B cell (primary cell): ENCODE data around the gene ZSCAN23. TPM values are rescaled to one million over a fixed set of nuclear protein-coding genes. Genes with fewer than 3 reads are reported as not detected.
A peak's percentile ranks its signal among the peaks of the same experiment; 100 is the strongest.

ENCODE experiments used
- ATAC-seq: fragments of 200-7000 bp; cut with Tn5 transposase; one replicate; pipeline ENCODE4 v1.10.0; 2021; ENCODE audit warnings: low read depth, mild to moderate bottlenecking, moderate number of reproducible peaks, moderate library complexity
- CTCF ChIA-PET: fragments of 350-600 bp; sonication (Branson Sonifier 250); formaldehyde crosslinking; loops from one replicate; lab custom pipeline; 2021; ENCODE audit warnings: antibody characterized with exemption, inconsistent platforms; lab: Charles Lee
- POLR2A ChIA-PET: fragments of 350-600 bp; sonication (Branson Sonifier 250); formaldehyde crosslinking; loops from one replicate; lab custom pipeline; 2021; ENCODE audit warnings: antibody characterized with exemption; lab: Charles Lee
- DNase-seq: peaks from one replicate; pipeline ENCODE4 v3.0.0; 2013
- H2AFZ ChIP-seq: 2 replicates; pipeline ENCODE4 v1.6.1; 2012; ENCODE audit warnings: mild to moderate bottlenecking, low read depth, low read length; ENCODE audit not compliant: insufficient read depth, poor library complexity, severe bottlenecking
- H3K27ac ChIP-seq, 2 donors: 1 replicate in 1 of 2; 2 replicates in 1 of 2; pipeline ENCODE4 v1.5.1; 2012 to 2013; ENCODE audit warnings: low read length in 2 of 2, mild to moderate bottlenecking in 2 of 2, moderate library complexity in 1 of 2
- H3K27me3 ChIP-seq, 4 experiments: fragments of 200-600 bp in 1 of 4; sonication (generic) in 1 of 4; replicated peaks in 1 of 4; 1 replicate in 2 of 4; 2 replicates in 2 of 4; pipeline versions ENCODE4 v1.6.1 to v1.7.0; 2013 to 2016; ENCODE audit warnings: low read length in 3 of 4, mild to moderate bottlenecking in 2 of 4, mixed read lengths in 1 of 4, moderate library complexity in 1 of 4; ENCODE audit not compliant: insufficient read depth in 4 of 4, control insufficient read depth in 3 of 4; ENCODE audit errors: control extremely low read depth in 1 of 4
- H3K36me3 ChIP-seq, 2 experiments: replicated peaks in 1 of 2; 1 replicate in 1 of 2; 2 replicates in 1 of 2; pipeline versions ENCODE4 v1.6.1 to v1.7.1; 2013; ENCODE audit warnings: low read length in 1 of 2; ENCODE audit not compliant: insufficient read depth in 2 of 2, control insufficient read depth in 1 of 2; ENCODE audit errors: control extremely low read depth in 1 of 2, extremely low read depth in 1 of 2
- H3K4me1 ChIP-seq, 2 donors: fragments of 200-600 bp in 1 of 2; sonication (generic) in 1 of 2; 1 replicate in 1 of 2; 2 replicates in 1 of 2; pipeline versions ENCODE4 v1.5.1 to v1.6.1; 2013 to 2017; ENCODE audit warnings: low read length in 2 of 2; ENCODE audit not compliant: control insufficient read depth in 2 of 2, insufficient read depth in 2 of 2
- H3K4me2 ChIP-seq: replicated peaks from 2 replicates; pipeline ENCODE3; 2012; ENCODE audit warnings: mild to moderate bottlenecking, low read depth, low read length; ENCODE audit not compliant: poor library complexity, severe bottlenecking
- H3K4me3 ChIP-seq, 5 experiments: fragments of 200-600 bp in 1 of 5; sonication (generic) in 1 of 5; 1 replicate in 3 of 5; 2 replicates in 2 of 5; pipeline versions ENCODE4 v1.5.1 to v1.7.0; 2011 to 2016; ENCODE audit warnings: low read length in 4 of 5, mild to moderate bottlenecking in 4 of 5, low read depth in 2 of 5, control low read depth in 1 of 5, moderate library complexity in 1 of 5; ENCODE audit not compliant: insufficient read depth in 1 of 5; ENCODE audit errors: control extremely low read depth in 1 of 5, extremely low read depth in 1 of 5
- H3K79me2 ChIP-seq: fragments of 200-600 bp; sonication (generic); one replicate; pipeline ENCODE4 v1.6.0; 2016; ENCODE audit warnings: low read length; ENCODE audit not compliant: control insufficient read depth, insufficient read depth
- H3K9ac ChIP-seq: fragments of 200-600 bp; sonication (generic); 2 replicates; pipeline ENCODE4 v1.6.1; 2017; ENCODE audit warnings: mild to moderate bottlenecking, low read length, moderate library complexity
- H3K9me3 ChIP-seq, 3 donors: one replicate each; pipeline versions ENCODE4 v1.6.1 to v1.7.1; 2013; ENCODE audit warnings: low read length in 2 of 3; ENCODE audit not compliant: control insufficient read depth in 2 of 3, insufficient read depth in 1 of 3; ENCODE audit errors: control extremely low read depth in 1 of 3
- H4K20me1 ChIP-seq: 2 replicates; pipeline ENCODE4 v1.6.0; 2012; ENCODE audit warnings: mild to moderate bottlenecking, low read length; ENCODE audit not compliant: insufficient read depth, control insufficient read depth, poor library complexity, severe bottlenecking
- H3K27ac Mint-ChIP-seq: one replicate; pipeline ENCODE4 v1.8.0; 2021; ENCODE audit warnings: mixed read lengths
- H3K27me3 Mint-ChIP-seq: one replicate; pipeline ENCODE4 v1.8.0; 2021; ENCODE audit warnings: mixed read lengths
- H3K4me1 Mint-ChIP-seq: one replicate; pipeline ENCODE4 v1.8.0; 2021; ENCODE audit warnings: mixed read lengths
- H3K4me3 Mint-ChIP-seq: one replicate; pipeline ENCODE4 v1.8.0; 2021; ENCODE audit warnings: mixed read lengths
- H3K9me3 Mint-ChIP-seq: one replicate; pipeline ENCODE4 v1.8.0; 2022; ENCODE audit warnings: mixed read lengths; ENCODE audit not compliant: insufficient read depth
- CTCF ChIP-seq: fragments of 200-600 bp; IDR thresholded peaks from one replicate; pipeline ENCODE4 v1.8.0; 2022; ENCODE audit warnings: antibody characterized with exemption, mild to moderate bottlenecking
- EZH2 ChIP-seq: IDR thresholded peaks from 2 replicates; pipeline ENCODE4 v1.6.1; 2012; ENCODE audit warnings: borderline replicate concordance, low read depth, mild to moderate bottlenecking, moderate library complexity, low read length; ENCODE audit not compliant: insufficient read depth, poor library complexity, severe bottlenecking
- WGBS: methylation state at CpG from one replicate; pipeline ENCODE4 v1.1.5; 2013; ENCODE audit warnings: missing lambda C conversion rate; ENCODE audit not compliant: insufficient coverage; 5-methylcytosine and 5-hydroxymethylcytosine counted together
- intact Hi-C: fragments of 100-400 bp; cut with micrococcal nuclease; formaldehyde crosslinking; loops from one replicate; pipeline ENCODE4 v1.10.0; 2022
- polyA plus RNA-seq: library from polyadenylated mRNA; depleted of rRNA; stranded (reverse); fragments of >200 nt; gene quantifications from 2 replicates; pipeline ENCODE4 v1.2.3, GENCODE V29; 2012
- total RNA-seq, 2 donors: library from RNA; stranded (reverse); fragments of 120-200 nt in 1 of 2; gene quantifications; 1 replicate in 1 of 2; 2 replicates in 1 of 2; pipeline versions ENCODE4 v1.2.3 to v1.2.4, GENCODE V29; 2013 to 2022

The ZSCAN23 gene
- total and polyA plus RNA-seq, 2 donors (not counting 1 experiment from before 2014, with no cell fraction given), result 0.79 TPM; not detected in 1

GRCh38 chr6:28390688-28391087 lies 52.6 kb downstream of the ZSCAN23 start:
- H3K27ac Mint-ChIP-seq, result no peak overlapping the region
- no peak overlapping the region for H3K4me2 ChIP-seq
- TF ChIP-seq EZH2 (no peak), CTCF (no peak)
- no peak overlapping the region for H2AFZ ChIP-seq
- ATAC-seq, result no peak
- no peak overlapping the region for H3K4me3 ChIP-seq
- H3K9ac ChIP-seq, result no peak overlapping the region
- peaks cover 0 to 53% of the 10 kb centered on the region in 2 experiments for H3K36me3 ChIP-seq
- no peak for DNase-seq
- WGBS, result 96% methylated on average over 4 of the region's 8 CpGs
- no peak overlapping the region for H3K4me3 Mint-ChIP-seq
- H3K4me1 ChIP-seq, result no peaks in the 10 kb centered on the region
- no peak overlapping the region for H3K27ac ChIP-seq
- H4K20me1 ChIP-seq, result no peaks in the 10 kb centered on the region
- intact Hi-C loops, result loop anchor here (10.0 kb wide), 1 partner anchor 916 kb away; the partner anchor contains the start of gene ZNF184
- CTCF ChIA-PET, result no interaction called here
- peaks cover 9% of the 10 kb centered on the region for H3K4me1 Mint-ChIP-seq
- no peaks in the 10 kb centered on the region for H3K9me3 ChIP-seq
- H3K27me3 Mint-ChIP-seq, result no peaks in the 10 kb centered on the region
- POLR2A ChIA-PET, result no interaction called here
- peaks cover under 1% of the 10 kb centered on the region for H3K79me2 ChIP-seq
- no peaks in the 10 kb centered on the region for H3K27me3 ChIP-seq
- no peaks in the 10 kb centered on the region for H3K9me3 Mint-ChIP-seq

- ChIA-PET POLR2A (interaction anchor here (1.9 kb wide), 1 partner anchor 15 kb away, joined by 6 read pairs; the partner anchor contains the start of gene ZSCAN12), CTCF (interaction anchor here (1.0 to 5.8 kb wide), 7 partner anchors 12 to 280 kb away, joined by 3 to 60 read pairs (median 5); partner anchors contain the start of gene ZSCAN12)
- 60% methylated on average over 1 of the region's 2 CpGs for WGBS
- H3K4me3 ChIP-seq, result no peak overlapping the region
- H3K36me3 ChIP-seq, result peaks cover 0 to 27% of the 10 kb centered on the region in 2 experiments
- H3K4me1 ChIP-seq, result peaks cover 11 to 16% of the 10 kb centered on the region in 2 donors
- H3K9ac ChIP-seq, result no peak overlapping the region
- no peak overlapping the region for H3K4me2 ChIP-seq
- TF ChIP-seq CTCF (no peak), EZH2 (no peak)
- no peaks in the 10 kb centered on the region for H3K9me3 ChIP-seq
- intact Hi-C loops, result no loop called here
- Mint-ChIP-seq H3K9me3 (no peaks in the 10 kb centered on the region), H3K4me3 (no peak overlapping the region), H3K27me3 (no peaks in the 10 kb centered on the region), H3K27ac (peak overlapping the region; percentile 13), H3K4me1 (peaks cover 19% of the 10 kb centered on the region)
- H4K20me1 ChIP-seq, result no peaks in the 10 kb centered on the region
- ATAC-seq (no peak), DNase-seq (no peak)
- H2AFZ ChIP-seq, result peak overlapping the region; percentile 80
- H3K27ac ChIP-seq, result peak overlapping the region in 1 of 2 donors; percentile 93
- H3K27me3 ChIP-seq, result no peaks in the 10 kb centered on the region
- H3K79me2 ChIP-seq, result peaks cover 5% of the 10 kb centered on the region
Observed at GRCh38 chr6:28384143-28384533, 59.2 kb downstream of the ZSCAN23 start.
